Measurements from ENCODE around the gene NKAIN2.
"Not testable (repeated sequence)": the region's sequence is repeated elsewhere in the genome, so short reads cannot be mapped to it uniquely, and the experiment has no call there.

NKAIN2 gene

DNA sequence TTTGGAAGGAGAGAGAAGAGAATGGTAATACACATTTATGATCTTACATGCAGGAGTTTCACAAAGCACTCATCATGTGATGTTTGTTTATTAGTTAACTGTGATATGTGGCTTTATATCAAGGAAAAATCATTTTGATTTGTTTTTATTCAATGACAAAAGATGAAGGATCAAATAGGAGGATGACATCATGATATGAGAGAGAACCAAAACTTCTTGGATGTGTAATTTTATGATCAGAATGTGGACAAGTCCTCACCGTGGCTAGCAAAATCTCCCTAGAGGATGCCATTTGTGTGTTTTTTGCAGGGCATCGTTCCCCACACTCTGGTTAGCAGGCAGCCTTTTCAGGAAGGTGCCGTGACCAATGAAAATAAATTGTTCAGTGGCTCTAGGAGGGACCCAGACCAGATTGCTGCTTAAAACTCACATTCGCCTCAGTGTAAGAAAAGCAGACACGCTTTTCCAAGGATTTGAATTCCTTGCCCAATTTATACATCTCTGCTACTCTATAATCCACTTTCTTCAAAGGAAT, 552.7 kb downstream of the NKAIN2 start:
- DNase-seq, result no peak

DNA sequence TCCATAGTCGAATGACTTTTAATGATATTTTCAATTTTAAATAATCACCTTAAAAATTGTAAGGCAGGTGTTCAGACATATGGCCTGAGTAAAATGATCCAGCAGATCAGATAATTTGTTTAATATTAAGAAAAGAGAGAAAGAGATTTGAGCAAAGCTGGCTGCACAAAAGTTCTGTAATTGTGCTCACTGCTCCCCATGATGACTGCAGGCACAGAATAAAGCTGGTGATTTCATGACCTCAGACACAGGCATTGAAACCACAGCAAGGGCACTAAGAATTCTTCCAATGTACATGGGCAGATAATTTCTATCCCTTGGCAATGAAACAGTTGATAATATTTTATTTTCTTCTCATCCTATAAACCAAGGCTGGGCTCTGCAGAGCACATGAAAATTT, 553.1 kb downstream of the NKAIN2 start:
- no peak for DNase-seq

DNA sequence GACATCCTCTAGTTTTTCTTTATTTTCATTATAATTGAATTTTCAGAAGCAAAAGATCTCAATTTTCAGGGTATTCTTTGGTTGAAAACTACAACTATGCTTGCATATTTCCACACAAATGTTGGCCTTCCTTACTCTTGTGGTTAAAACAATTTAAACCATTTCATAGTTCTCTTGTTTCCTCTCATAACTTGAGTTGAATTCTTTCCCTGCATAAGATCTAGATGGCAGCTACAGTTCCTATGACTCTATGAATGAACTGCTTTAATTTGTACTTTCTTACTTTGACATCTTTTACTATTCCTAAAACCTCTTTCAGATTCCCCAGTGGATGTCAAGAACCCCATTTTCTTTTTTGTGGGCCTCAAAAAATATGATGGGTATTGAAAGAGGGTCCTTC, 564.5 kb downstream of the NKAIN2 start:
- DNase-seq, result no peak

DNA sequence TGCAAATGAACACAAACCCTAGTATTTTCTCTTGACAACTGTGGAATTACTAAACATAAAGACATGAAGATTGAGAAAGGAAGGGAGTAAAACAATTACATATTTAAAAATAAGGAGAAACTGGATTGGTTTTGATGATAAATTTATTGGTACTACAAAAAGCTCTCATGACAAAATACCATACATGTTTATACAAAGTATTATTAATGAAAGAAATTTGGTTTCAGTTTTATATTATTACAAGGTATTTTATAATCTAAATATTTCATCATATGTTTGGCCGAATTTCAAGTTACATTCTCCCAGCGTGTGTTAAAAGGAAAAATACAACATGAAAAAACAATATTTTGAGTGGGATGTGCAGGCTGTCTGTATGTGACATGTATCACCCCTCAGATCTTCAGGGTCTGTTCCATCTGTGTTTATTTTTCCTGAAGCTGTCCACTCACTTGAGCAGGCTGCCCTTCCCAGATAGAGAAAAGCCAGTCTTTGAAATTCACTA, 568.4 kb downstream of the NKAIN2 start:
- DNase-seq, result no peak

DNA sequence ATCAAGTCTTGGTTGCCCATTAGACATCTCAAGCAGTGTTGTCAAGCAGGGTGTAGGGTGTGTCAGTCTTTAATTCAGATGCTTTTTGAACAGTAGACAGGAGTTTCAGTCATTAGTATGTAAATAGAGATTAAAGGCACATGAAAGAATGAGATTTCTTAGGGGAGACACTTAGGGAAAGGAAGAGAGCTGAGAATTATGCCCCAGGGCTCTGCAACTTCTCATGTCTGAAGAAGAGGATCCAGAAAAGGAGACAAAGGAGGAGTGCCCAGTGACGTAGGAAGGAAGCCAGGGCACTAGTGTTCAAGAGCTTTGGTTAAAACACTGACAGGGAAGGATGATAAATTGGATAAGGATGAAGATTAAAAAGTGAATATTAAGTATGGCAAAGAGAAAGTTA, 569.7 kb downstream of the NKAIN2 start:
- no peak for DNase-seq

DNA sequence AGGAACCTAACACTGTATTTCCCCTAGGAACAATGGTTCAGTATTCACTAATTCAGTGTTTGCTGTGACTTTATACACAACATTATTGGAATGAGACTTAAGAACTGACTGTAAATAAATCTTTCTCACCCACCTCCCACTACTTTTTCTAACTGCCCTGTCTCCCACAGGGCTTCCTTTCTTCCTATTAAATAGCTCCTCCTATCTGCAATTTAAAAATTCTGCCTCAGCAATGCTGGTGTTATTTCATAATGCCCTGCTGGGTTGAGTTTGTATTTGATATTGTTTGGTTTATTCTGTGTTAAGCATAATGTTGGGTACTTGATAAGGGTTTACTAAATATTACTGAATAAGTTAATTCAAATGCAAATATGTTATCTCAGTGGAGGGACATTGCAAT, 585.5 kb downstream of the NKAIN2 start:
- DNase-seq, result no peak

DNA sequence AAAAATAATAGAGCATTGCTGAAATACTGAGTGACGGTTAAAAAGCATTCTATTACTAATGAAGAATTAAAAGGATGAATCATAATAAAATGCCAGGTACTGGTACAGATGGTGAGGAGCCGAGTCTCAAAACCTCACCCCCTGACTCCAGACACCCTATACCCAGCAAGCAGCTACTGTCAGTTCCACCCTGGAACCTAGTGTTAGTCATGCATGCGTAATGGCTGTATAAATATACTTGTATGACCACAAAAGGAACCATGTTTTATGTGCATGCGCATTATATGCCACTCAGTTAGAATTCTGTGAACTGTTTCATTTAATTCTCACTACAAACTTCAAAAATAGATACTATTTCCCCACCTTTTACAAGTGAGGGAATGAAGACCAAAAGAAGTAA, 589.9 kb downstream of the NKAIN2 start:
- no peak for DNase-seq

DNA sequence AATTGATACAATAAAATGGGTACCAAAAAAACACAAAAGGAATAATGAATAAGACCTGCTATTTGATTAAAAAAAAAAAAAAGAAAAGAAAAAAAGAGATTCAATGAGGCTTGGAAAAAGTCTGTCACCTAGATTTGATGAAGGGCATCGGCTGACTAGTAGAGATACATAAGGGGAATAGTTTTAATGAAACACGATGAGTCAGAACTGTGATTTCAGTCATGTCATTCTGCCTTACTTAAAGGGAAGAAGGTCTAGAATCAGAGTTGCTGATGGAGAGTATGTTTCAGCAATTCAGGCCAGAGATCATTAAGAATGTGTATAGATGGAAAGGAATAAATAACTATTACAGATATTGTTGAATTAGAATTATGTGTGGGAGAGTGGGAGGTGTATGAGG, 592.7 kb downstream of the NKAIN2 start:
- no peak for DNase-seq

DNA sequence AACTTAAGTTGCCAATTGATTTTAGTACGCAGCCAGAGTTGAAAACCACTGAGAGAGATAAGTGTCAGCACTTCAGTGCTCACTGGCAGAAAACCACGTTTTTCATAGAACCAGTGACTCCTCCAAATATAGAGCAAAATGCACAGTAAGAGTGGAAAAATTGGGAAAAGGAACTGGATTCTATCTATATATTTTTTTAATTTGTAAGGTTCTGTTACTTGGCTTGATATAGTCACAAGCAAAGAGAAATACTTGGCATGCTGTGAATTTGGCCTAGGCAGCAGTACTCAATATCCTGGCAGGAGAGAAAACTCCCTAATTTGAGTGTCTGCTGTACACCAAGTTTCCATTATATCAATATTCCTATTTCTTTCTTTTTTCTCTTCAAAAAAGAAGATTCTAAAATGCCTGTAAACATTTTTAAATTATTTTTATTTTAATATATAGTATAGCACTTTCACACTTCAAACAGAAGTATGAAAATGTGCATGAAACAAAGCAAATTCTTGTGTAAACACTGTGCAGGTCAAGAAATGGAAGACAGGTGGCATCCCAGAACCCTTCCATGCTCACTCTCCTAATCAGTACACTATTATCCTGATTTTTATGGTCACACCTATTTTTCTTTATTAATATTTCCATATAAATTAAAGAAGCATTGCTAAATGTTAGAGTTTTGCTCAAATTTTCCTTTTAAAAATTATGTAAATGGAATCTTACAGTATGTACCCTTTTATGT, 596.8 kb downstream of the NKAIN2 start:
- no peak for DNase-seq

DNA sequence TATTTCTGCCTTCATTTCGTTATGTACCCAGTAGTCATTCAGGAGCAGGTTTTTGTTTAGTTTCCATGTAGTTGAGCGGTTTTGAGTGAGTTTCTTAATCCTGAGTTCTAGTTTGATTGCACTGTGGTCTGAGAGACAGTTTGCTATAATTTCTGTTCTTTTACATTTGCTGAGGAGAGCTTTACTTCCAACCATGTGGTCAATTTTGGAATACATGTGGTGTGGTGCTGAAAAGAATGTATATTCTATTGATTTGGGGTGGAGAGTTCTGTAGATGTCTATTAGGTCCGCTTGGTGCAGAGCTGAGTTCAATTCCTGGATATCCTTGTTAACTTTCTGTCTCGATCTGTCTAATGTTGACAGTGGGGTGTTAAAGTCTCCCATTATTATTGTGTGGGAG, 606.8 kb downstream of the NKAIN2 start:
- DNase-seq, result not testable (repeated sequence)

DNA sequence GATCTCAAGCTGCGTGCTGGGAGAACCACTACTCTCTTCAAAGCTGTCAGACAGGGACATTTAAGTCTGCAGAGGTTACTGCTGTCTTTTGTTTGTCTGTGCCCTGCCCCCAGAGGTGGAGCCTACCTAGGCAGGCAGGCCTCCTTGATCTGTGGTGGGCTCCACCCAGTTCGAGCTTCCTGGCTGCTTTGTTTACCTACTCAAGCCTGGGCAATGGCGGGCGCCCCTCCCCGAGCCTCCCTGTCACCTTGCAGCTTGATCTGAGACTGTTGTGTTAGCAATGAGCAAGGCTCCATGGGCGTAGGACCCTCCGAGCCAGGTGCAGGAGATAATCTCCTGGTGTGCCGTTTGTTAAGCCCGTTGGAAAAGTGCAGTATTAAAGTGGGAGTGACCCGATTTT, 609.0 kb downstream of the NKAIN2 start:
- not testable (repeated sequence) for DNase-seq

DNA sequence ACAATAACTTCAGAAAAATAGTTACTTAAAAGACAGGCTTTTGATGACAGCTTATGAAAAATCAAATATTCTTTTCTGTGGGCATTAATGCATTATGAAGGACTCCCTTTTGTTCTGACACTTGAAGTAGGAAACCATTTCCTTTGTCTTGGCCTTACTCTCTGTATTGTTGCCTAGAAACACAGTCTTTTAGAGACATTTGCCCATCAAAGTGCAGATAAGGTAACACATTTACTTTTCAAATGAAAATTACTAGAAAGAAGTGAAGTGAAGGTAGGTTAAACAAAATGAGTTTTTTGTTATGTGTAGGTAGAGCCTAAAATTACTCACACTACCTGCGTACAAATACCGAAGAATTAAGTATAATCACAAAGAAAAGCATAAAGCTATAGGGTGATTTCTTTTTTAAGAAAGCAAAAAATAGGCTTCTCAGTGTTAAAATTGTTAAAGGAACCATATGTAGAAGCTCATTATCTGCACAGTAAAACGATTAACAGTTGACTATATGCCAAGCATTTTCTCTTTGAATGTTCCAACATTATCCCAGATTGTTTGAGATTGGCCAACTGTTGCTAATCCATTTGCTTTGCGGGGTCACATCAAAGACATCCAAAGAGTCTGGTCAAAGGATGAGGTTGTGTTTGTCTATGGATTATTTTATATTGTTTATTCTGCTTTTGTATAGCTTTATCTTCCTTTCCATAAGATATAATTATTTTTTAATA, 616.6 kb downstream of the NKAIN2 start:
- DNase-seq, result no peak

DNA sequence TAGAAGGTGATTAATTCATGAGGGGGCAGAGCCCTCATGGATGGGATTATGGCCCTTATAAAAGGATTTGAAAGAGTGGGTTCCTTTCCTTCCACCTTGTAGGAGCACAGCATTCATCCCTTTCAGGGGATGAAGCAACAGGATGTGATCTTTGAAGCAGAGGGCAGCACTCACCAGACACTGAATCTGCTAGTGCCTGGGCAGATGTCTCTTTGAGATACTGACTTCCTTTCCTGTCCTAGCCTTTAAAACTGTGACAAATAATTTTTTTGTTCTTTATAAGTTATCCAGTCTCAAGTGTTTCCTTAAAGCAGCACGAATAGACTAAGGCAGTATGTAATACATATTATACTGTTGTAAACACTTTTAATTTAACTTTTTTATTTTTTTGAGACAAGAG, 620.0 kb downstream of the NKAIN2 start:
- DNase-seq, result no peak

DNA sequence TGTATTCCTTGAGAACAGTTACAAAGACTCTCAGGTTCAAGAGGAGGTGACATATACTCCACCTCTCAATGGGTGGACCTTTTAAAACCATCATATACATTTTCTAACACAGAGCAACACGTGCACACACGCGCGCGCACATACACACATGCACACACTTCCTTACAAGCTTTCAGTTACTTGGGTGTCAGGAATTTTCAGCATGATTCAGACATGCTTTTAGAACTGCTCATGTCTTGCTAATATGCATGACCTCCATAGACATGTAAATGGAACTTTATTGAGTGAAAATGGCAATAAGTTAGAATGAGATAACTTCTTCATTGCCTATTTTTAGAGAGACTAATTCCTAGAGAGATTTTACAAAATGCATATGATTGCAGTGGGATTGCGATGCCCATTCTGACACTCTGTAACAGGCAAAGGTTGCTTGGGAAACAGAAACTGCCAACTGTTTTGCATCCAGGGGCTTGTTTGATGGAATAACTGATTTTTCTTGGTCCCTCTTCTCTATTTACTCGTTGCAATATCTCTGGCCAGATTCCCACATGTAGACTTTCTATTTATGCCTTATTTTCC, 627.2 kb downstream of the NKAIN2 start:
- no peak for DNase-seq

DNA sequence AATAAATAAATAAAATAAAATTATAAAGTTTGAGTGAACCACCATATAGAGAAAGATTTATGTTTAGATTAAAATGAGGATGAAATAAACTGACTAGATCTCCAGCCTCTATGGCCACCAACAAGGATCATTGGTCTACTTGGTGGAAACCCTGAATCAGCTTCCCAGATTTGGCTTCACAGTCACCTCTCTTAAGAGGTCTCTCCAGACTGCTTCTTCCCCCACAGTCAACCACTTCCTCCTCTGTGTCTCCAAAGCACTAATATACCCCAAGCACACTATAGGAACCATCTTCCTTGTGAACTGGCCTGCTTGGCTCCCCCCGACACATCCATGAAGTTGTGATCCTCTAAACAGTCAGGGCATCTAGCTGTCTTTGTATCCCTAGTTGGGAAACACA, 629.0 kb downstream of the NKAIN2 start:
- no peak for DNase-seq

DNA sequence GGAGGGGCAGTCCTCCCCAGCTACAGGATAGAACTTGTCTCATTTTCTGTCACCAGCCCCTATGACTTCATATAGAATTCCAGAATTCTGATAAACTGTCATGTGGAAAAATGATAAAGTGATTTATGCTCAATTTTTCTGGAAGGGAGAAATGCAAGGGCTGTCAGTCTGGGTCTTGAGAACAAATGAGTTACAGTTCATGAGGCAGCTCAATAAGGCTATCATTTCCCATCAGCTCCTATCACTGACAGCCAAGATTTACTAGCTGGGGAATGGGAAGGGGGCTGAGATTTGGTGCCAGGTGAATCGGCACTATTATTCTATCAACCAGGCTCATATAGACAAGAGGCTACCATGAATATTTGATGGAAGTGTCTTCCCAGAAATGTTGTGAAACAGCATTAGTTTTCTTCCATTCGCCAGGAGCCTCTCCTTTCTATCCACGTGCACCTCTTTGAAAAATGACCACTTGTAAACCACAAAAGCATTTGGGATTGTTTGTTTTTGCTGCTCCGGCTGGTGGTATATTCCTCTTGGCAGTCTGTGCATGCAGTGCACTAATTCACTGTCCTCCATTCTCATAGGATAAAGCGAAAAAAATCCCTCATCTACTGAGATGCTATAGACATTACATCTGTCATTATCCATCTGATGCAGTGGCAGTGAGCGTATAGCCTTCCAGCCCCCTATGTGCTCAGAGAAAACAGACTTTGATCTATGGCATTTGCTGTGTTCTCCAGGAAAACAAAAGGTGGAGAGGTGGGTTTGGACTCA, 629.9 kb downstream of the NKAIN2 start:
- no peak for DNase-seq

DNA sequence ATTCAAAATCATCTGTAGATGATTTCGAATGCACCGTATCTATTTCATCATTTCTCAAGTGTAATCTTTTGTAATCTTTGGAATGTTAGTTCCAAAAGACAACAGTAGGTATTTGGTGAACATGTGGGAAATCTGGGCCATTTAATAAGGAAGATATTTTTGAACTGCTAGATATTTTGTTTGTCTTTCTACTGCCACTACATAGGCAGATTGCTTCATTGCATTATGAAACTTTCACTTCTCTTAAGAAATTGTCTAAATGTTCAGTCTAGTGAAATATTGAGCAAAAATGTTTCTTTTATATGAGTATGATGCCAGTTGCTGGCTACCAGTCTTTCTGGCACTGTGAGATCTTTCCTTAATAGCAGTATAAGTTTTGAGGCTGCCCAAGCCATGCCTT, 630.8 kb downstream of the NKAIN2 start:
- no peak for DNase-seq

DNA sequence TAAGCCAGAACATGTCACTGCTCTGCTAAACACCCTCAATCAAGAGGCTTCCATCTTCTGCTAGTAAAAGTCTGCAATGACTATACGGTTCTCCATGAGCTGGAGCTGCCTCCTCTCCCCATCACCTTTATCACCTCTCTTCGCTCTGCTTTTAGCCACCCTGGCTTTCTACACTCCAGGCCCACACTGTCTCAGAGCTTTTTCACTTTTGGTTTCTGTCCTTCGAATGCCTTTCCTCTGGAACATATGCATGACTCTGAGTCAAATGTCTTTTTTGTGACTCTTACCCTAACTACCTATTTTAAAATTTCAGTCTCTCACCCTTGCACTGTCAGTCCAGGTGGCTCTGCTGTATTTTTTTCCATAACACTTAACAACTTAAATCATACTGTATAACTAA, 633.1 kb downstream of the NKAIN2 start:
- no peak for DNase-seq

DNA sequence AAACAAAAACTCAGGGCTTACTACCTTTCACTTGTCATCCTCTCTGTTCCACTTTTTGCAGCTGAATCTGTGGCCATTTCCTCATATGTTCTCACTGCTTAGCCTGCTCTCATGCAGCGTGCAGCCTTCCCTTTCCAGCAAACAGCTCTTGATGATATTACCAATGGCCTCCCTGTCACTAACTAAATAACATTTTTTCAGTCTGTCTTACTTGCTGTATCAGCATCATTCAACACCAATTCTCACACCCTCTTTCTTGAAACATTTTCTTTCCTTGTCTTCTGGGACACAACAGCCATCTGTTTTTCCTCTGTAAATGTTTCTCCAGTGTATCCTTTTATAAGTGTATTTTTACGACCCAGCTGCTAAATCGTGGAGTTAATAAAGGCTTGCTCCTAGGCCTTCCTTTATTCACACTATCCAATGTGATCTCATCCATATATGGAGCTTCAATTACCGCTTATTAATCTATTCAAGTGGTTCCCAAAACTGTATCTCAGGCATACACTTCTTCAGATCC, 634.9 kb downstream of the NKAIN2 start:
- DNase-seq, result no peak

DNA sequence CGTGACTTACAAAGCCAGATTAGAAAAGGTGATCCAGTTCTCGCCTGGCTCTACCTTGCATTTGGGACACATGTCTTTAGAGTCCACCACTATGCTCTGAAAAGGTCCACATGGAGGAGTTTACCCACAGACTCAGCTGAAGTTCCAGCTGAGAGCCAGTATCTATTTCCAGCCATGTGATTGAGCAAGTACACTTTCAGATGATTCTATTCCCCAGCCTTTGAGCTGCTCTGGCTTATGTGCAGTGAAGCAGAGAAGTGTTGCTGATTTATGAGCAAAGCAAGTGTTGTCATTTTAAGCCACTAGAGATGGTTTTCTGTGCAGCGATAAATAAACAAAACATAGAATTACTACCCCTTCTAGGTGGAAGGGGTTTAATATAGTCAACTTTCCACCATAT, 637.8 kb downstream of the NKAIN2 start:
- DNase-seq, result no peak

DNA sequence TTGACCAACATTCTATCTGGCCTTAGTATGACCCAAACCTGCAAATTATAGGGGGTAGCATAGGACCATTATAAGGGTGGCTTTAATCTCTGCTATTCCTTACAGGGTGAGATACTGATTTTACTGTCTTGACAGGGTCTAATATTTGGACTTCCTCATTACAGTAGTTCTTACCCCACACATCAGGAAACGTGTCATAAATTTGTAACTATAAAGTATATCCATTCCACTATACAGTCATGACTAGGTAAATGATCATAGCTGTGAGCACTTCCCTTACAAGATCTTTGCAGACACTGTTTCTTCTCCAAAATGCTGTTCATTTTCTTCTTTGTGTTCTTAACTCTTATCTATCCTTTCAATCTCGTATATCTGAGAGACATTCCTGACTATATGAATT, 639.9 kb downstream of the NKAIN2 start:
- no peak for DNase-seq

DNA sequence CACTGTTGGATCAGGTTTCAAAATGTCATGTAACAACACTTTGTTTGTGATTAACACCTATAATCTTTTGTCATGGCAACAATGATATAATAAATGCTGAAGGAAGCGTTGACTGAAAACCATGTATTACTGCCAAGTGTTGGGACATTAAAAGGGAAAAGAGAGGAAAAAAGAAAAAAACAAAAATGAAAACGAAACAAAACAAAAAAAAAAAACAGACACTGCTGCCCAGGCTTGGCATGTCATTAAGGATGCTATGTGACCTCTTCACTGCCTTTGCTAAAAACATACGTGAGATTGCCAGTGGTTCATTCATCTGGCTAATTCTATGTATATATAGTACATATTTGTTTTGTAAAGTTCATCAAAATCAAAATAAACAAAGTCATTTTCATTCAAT, 641.9 kb downstream of the NKAIN2 start:
- DNase-seq, result no peak

DNA sequence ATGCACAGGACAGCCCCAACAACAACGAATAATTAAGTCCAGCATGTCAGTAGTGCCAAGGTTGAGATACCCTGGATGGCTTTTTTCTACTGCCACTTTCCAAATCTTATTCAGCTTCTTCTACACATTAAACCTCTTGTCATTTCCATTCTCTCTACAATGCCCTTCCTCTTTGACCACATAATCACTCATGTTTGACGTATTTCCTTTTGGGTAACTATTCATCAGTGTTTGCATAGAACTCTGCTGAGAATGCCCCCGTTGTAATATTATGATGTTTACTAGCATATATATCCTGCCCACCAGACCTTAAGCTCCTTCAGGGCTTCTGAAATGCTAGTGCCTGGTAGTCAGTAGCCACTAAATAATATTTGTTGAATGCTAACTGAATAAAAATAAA, 643.3 kb downstream of the NKAIN2 start:
- DNase-seq, result no peak

All from activated CD4-positive, alpha-beta T cell treated with anti-CD3 and anti-CD28 coated beads, Interleukin-2, amount 50 U/mL, for 1 hour (primary cell).